K562 (cell line): ENCODE results near the gene STON2. TPM values are rescaled to one million over a fixed set of nuclear protein-coding genes. Genes with fewer than 3 reads are reported as not detected.
A peak's percentile ranks its signal among the peaks of the same experiment; 100 is the strongest.

Experiments used
- ATF7 ChIP-seq: fragments of 450-650 bp; IDR thresholded peaks from 2 replicates; pipeline ENCODE4 v1.7.1; 2014; ENCODE audit warnings: mild to moderate bottlenecking, moderate library complexity
- BDP1 ChIP-seq: IDR thresholded peaks from 3 replicates; pipeline ENCODE4 v1.6.1; 2011; ENCODE audit not compliant: insufficient read length, insufficient read depth
- CBX5 ChIP-seq: IDR thresholded peaks from 2 replicates; pipeline ENCODE4 v1.6.1; 2014; ENCODE audit warnings: low read depth, borderline replicate concordance
- CREB3 ChIP-seq: fragments of 450-650 bp; conservative IDR thresholded peaks from 2 replicates; pipeline ENCODE4 v1.6.1; 2016; ENCODE audit warnings: missing genetic modification characterization, low read depth, mild to moderate bottlenecking, missing compliant biosample characterization, moderate library complexity
- FOXK1 ChIP-seq: sonication (generic); formaldehyde crosslinking; IDR thresholded peaks from 2 replicates; pipeline ENCODE4 v1.8.0; 2022; ENCODE audit warnings: missing genetic modification reagents, mild to moderate bottlenecking, borderline replicate concordance
- IRF1 ChIP-seq: sonication (generic); formaldehyde crosslinking; IDR thresholded peaks from 2 replicates; pipeline ENCODE4 v1.8.0; 2022; ENCODE audit warnings: missing genetic modification reagents, mild to moderate bottlenecking, borderline replicate concordance
- JUND ChIP-seq, 2 experiments: IDR thresholded peaks; 2 replicates in 1 of 2; 3 replicates in 1 of 2; pipeline ENCODE4 v1.6.1; 2011; ENCODE audit warnings: borderline replicate concordance in 2 of 2, low read depth in 2 of 2, low read length in 2 of 2, improper control_type of control experiment in 1 of 2, missing biosample characterization in 1 of 2, missing genetic modification characterization in 1 of 2, missing genetic modification reagents in 1 of 2
- MAFK ChIP-seq: IDR thresholded peaks from 2 replicates; pipeline ENCODE4 v1.6.1; 2011; ENCODE audit warnings: low read length, improper control_type of control experiment
- NFE2 ChIP-seq: IDR thresholded peaks from 2 replicates; pipeline ENCODE4 v1.6.1; 2014; ENCODE audit warnings: antibody characterized with exemption, low read depth
- NFIC ChIP-seq: fragments of 450-650 bp; IDR thresholded peaks from 2 replicates; pipeline ENCODE4 v1.6.1; 2017; ENCODE audit warnings: mild to moderate bottlenecking, inconsistent platforms
- PBX2 ChIP-seq, 2 experiments: IDR thresholded peaks in 1 of 2; conservative IDR thresholded peaks in 1 of 2; 2 replicates each; pipeline ENCODE4 v1.6.1; 2016; ENCODE audit warnings: low read depth in 2 of 2, mild to moderate bottlenecking in 1 of 2, missing compliant biosample characterization in 1 of 2, missing genetic modification characterization in 1 of 2, moderate library complexity in 1 of 2
- RUNX1 ChIP-seq: sonication (generic); IDR thresholded peaks from 2 replicates; pipeline ENCODE4 v1.6.1; 2016; ENCODE audit warnings: antibody characterized with exemption, low read depth
- TCF15 ChIP-seq: fragments of 250-450 bp; sonication (Bioruptor Pico); IDR thresholded peaks from 2 replicates; pipeline ENCODE4 v1.8.0; 2022; ENCODE audit warnings: moderate library complexity, mild to moderate bottlenecking, inconsistent platforms
- THAP7 ChIP-seq: fragments of 250-450 bp; sonication (Bioruptor Pico); IDR thresholded peaks from 2 replicates; pipeline ENCODE4 v1.5.0; 2021
- ZNF140 ChIP-seq: fragments of 250-450 bp; sonication (Bioruptor Pico); IDR thresholded peaks from 2 replicates; pipeline ENCODE4 v1.8.0; 2021; ENCODE audit warnings: moderate library complexity, mild to moderate bottlenecking, inconsistent platforms
- ZNF609 ChIP-seq: sonication (generic); formaldehyde crosslinking; IDR thresholded peaks from 2 replicates; pipeline ENCODE4 v1.8.1; 2023; ENCODE audit warnings: missing genetic modification reagents, mild to moderate bottlenecking, borderline replicate concordance
- polyA plus RNA-seq, 8 experiments: library from polyadenylated mRNA; depleted of rRNA in 4 of 8; stranded (reverse) in 5 of 8; unstranded in 3 of 8; fragments of >200 nt; fragmentation: Nextera tagmentation in 2 of 8; fragmentation: Illumina TruSeq in 1 of 8; extraction: Ambion mirVana in 2 of 8; extraction: Trizol in 1 of 8; gene quantifications; 2 replicates each; pipeline versions ENCODE4 v1.2.1 to v1.2.3, GENCODE V29; 2011 to 2014; ENCODE audit warnings: inconsistent platforms in 1 of 8, missing spikeins in 1 of 8
- total RNA-seq, 7 experiments: library from RNA; depleted of rRNA in 6 of 7; stranded (reverse); fragments of >200 nt in 6 of 7; fragmentation: Illumina TruSeq in 2 of 7; extraction: Trizol in 2 of 7; gene quantifications; 2 replicates each; pipeline versions ENCODE4 v1.2.1 to v1.2.3, GENCODE V29; 2011 to 2021; ENCODE audit warnings: low replicate concordance in 1 of 7

Gene STON2
- total and polyA plus RNA-seq, 9 of the 15 experiments (the other 6 are each of a cell fraction or from before 2014, with no cell fraction given) = 7.8 to 99.3 (median 53.5) TPM

GRCh38 chr14:81303258-81303935 lies 96.7 kb downstream of the STON2 start (continued):
- TF ChIP-seq PBX2 (CRISPR knock-in tag; IDR thresholded peaks at IDR 0.05; ENCODE audit: low read depth) (no peak), PBX2 (tag; conservative IDR thresholded peaks at IDR 0.05; ENCODE audit: low read depth) (0 out of 2 replicates have a peak, but pooled peaks have one; percentile 34), ATF7 (peak; percentile 89), TCF15 (CRISPR knock-in tag) (no peak), NFIC (peak; percentile 6; the same call in 1 of the 2 replicates), NFE2 (peak; percentile 93), THAP7 (CRISPR knock-in tag) (no peak), ZNF140 (CRISPR knock-in tag) (no peak), CREB3 (tag) (no peak), MAFK (peak; percentile 72), BDP1 (no peak), JUND (IDR thresholded peaks at IDR 0.05; ENCODE audit: borderline replicate concordance, low read depth, low read length) (peak; percentile 93), JUND (tag; IDR thresholded peaks at IDR 0.05; ENCODE audit: borderline replicate concordance, low read depth, low read length) (peak; percentile 92), ZNF609 (no peak), FOXK1 (CRISPR knock-in tag) (no peak), IRF1 (CRISPR knock-in tag) (no peak), CBX5 (no peak), RUNX1 (no peak)
